ENCODE measurements around the gene FAM170B.

FAM170B gene

GRCh38 chr10:49151025-49151445 is 17.2 kb upstream of the FAM170B start:
- DNase-seq, result no peak

- DNase-seq, result no peak
Measured at GRCh38 chr10:49150426-49150825, 16.6 kb upstream of the FAM170B start.

- no peak for DNase-seq
Measured at GRCh38 chr10:49149881-49150280, 16.1 kb upstream of the FAM170B start.

GRCh38 chr10:49144058-49144720 is 10.4 kb upstream of the FAM170B start:
- no peak for DNase-seq

- no peak for DNase-seq
Measured at GRCh38 chr10:49143249-49143648, 9.4 kb upstream of the FAM170B start.

GRCh38 chr10:49141541-49142332 is 7.9 kb upstream of the FAM170B start:
- no peak for DNase-seq

GRCh38 chr10:49140304-49141177 is 6.7 kb upstream of the FAM170B start:
- no peak for DNase-seq

- DNase-seq, result no peak
Measured at GRCh38 chr10:49139846-49140195, 6.0 kb upstream of the FAM170B start.

GRCh38 chr10:49139028-49139845 is 5.4 kb upstream of the FAM170B start:
- peak; percentile 80 to 81 for DNase-seq

- no peak for DNase-seq
Measured at GRCh38 chr10:49138361-49138891, 4.6 kb upstream of the FAM170B start.

- no peak for DNase-seq
Measured at GRCh38 chr10:49136525-49136924, 2.7 kb upstream of the FAM170B start.

GRCh38 chr10:49135575-49136313 is 1.9 kb upstream of the FAM170B start:
- peak; percentile 43 to 50 for DNase-seq

- no peak for DNase-seq
Measured at GRCh38 chr10:49134327-49134726, 506 bp upstream of the FAM170B start.

- DNase-seq, result no peak
Measured at GRCh38 chr10:49132362-49132737, 1.5 kb downstream of the FAM170B start.

GRCh38 chr10:49131507-49132361 is 2.1 kb downstream of the FAM170B start:
- DNase-seq, result no peak

- DNase-seq, result no peak
Measured at GRCh38 chr10:49129376-49129775, 4.4 kb downstream of the FAM170B start.

GRCh38 chr10:49128854-49129253 is 5.0 kb downstream of the FAM170B start:
- no peak for DNase-seq

- no peak for DNase-seq
Measured at GRCh38 chr10:49123981-49124950, 9.6 kb downstream of the FAM170B start.

- DNase-seq, result no peak
Measured at GRCh38 chr10:49120911-49121310, 12.9 kb downstream of the FAM170B start.

Measured in Kasumi-1 (cell line).